Measurements from ENCODE around the gene DGCR8.

Gene DGCR8

GRCh38 chr22:20093418-20094196 is 13.6 kb downstream of the DGCR8 start:
- TF ChIP-seq, protein P1, sequence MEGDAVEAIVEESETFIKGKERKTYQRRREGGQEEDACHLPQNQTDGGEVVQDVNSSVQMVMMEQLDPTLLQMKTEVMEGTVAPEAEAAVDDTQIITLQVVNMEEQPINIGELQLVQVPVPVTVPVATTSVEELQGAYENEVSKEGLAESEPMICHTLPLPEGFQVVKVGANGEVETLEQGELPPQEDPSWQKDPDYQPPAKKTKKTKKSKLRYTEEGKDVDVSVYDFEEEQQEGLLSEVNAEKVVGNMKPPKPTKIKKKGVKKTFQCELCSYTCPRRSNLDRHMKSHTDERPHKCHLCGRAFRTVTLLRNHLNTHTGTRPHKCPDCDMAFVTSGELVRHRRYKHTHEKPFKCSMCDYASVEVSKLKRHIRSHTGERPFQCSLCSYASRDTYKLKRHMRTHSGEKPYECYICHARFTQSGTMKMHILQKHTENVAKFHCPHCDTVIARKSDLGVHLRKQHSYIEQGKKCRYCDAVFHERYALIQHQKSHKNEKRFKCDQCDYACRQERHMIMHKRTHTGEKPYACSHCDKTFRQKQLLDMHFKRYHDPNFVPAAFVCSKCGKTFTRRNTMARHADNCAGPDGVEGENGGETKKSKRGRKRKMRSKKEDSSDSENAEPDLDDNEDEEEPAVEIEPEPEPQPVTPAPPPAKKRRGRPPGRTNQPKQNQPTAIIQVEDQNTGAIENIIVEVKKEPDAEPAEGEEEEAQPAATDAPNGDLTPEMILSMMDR (IDR thresholded peaks at IDR 0.05; ENCODE audit: low read depth, low read length) = no peak
- H3K4me3 ChIP-seq (ENCODE audit: low read depth, low read length) = no peak overlapping the region

DNA sequence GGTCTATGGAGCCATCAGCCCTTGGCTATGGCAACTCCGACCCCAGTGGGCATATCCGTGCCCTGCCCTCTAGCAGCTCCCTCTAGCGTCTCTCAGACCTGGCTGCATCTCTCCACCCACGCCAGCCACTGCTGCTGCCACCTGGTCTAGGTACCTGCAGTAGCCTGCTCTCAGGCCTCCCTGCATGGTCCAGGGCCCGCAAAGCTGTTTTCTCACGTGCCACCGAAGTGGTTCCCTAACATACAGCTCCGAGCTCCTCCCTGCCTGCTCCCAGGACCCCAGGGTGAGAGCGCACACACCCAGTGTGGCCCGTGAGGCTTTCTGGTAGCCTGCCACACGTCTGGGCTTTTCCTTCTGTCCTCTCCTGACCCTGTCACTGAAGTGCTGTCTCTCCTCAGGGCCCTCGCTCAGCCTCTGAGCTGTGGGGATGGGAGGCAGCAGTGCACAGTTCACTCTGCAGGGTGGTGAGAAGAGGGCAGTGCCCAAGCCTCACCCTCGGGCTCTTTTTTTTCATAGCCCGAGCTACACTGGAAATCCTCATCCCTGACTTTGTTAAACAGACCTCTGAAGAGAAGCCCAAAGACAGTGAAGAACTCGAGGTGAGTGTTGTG is 14.3 kb downstream of the DGCR8 start:
- TF ChIP-seq, protein P1 (IDR thresholded peaks at IDR 0.05; ENCODE audit: low read depth, low read length) = no peak

DNA sequence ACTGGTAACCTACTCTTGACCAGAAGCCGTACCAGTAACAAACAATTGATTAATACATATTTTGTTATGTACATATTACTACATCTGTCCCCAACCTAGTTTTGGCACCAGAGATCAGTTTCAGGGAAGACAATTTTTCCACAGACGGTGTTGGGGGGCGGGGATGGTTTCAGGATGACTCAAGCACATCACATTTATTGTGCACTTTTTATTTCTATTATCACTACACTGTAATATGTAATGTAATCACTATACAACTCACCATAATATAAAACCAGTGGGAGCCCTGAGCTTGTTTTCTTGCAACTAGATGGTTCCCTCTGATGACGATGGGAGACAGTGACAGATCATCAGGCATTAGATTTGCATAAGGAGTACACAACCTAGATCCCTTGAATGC is 15.5 kb downstream of the DGCR8 start:
- TF ChIP-seq, protein P1 (IDR thresholded peaks at IDR 0.05; ENCODE audit: low read depth, low read length) = no peak
- no peak overlapping the region for H3K4me3 ChIP-seq (ENCODE audit: low read depth, low read length)

More for the DNA sequence above, 14.3 kb downstream of the DGCR8 start:
- H3K4me3 ChIP-seq (ENCODE audit: low read depth, low read length) = no peak overlapping the region

DNA sequence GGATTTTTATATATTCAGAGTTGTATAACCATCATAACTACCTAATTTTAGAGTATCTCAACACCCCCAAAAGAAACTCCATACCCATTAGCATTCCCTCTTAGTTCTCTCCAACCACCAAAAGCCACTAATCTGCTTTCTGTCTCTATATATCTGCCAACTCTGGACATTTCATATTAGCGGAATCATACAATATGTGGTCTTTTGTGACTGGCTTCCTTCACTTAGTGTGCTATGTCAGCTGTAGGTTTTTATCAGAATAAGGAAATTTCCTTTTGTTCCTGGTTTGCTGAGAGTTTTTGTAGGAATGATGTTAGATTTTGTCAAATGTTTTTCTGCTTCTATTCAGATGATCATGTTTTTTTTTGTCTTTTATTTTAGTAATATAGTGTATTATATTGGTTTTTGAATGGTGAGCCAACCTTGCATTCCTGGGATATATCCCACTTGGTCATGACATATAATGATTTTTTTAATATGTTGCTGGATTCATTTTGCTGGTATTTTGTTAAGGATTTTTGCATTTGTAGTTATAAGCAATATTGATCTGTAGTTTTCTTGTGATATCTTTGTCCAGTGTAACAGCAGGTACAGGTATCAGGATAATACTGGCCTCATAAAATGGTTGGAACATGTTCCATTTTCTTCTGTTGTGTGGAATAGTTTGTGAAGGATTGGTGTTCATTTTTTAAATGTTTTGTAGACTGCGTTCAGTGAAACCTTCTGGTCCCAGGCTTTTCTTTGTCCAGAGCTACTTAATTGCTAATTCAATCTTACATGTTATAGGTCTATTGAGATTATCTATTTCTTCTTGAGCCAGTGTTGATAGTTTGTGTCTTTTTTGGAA is 16.8 kb downstream of the DGCR8 start:
- H3K4me3 ChIP-seq (ENCODE audit: low read depth, low read length) = no peak overlapping the region
- TF ChIP-seq, protein P1 (IDR thresholded peaks at IDR 0.05; ENCODE audit: low read depth, low read length) = no peak

- no peak overlapping the region for H3K4me3 ChIP-seq (ENCODE audit: low read depth, low read length)
- TF ChIP-seq, protein P1 (IDR thresholded peaks at IDR 0.05; ENCODE audit: low read depth, low read length) = no peak
These were observed 19.2 kb downstream of the DGCR8 start for GRCh38 chr22:20099099-20099711.

- no peak overlapping the region for H3K4me3 ChIP-seq (ENCODE audit: low read depth, low read length)
- TF ChIP-seq, protein P1 (IDR thresholded peaks at IDR 0.05; ENCODE audit: low read depth, low read length) = no peak
These were observed 21.6 kb downstream of the DGCR8 start for GRCh38 chr22:20101638-20102037.

Measured in WI38 (cell line).